ENCODE data around the gene CCS.
"Not testable (repeated sequence)": the region's sequence is repeated elsewhere in the genome, so short reads cannot be mapped to it uniquely, and the experiment has no call there.

CCS gene

GRCh38 chr11:66569076-66569475, 23.9 kb upstream of the CCS start:
- no peak for ATAC-seq
- H3K4me3 Mint-ChIP-seq: no peak overlapping the region
- H3K9me3 Mint-ChIP-seq: no peaks in the 10 kb centered on the region
- peaks cover 7% of the 10 kb centered on the region for H3K27me3 Mint-ChIP-seq
- H3K4me1 Mint-ChIP-seq: peaks cover 21% of the 10 kb centered on the region
- peak overlapping the region; percentile 72 for H3K27ac Mint-ChIP-seq
- no peaks in the 10 kb centered on the region for H3K36me3 Mint-ChIP-seq

GRCh38 chr11:66570079-66570849, 22.7 kb upstream of the CCS start:
- Mint-ChIP-seq H3K4me1 (peaks cover 21% of the 10 kb centered on the region), H3K27me3 (peaks cover 19% of the 10 kb centered on the region), H3K9me3 (no peaks in the 10 kb centered on the region), H3K27ac (no peak overlapping the region), H3K4me3 (no peak overlapping the region), H3K36me3 (no peaks in the 10 kb centered on the region)
- no peak for ATAC-seq

GRCh38 chr11:66570850-66571180, 22.2 kb upstream of the CCS start:
- Mint-ChIP-seq H3K4me3 (no peak overlapping the region), H3K27ac (no peak overlapping the region), H3K27me3 (peaks cover 24% of the 10 kb centered on the region), H3K36me3 (no peaks in the 10 kb centered on the region), H3K9me3 (no peaks in the 10 kb centered on the region), H3K4me1 (peaks cover 21% of the 10 kb centered on the region)
- no peak for ATAC-seq

- Mint-ChIP-seq H3K9me3 (peaks cover 7% of the 10 kb centered on the region), H3K36me3 (no peaks in the 10 kb centered on the region), H3K4me1 (peaks cover 7% of the 10 kb centered on the region), H3K27ac (no peak overlapping the region), H3K4me3 (no peak overlapping the region), H3K27me3 (peaks cover 17% of the 10 kb centered on the region)
- peak; percentile 74 for ATAC-seq
Observed at GRCh38 chr11:66579017-66579606, 13.9 kb upstream of the CCS start.

- no peak overlapping the region for H3K27ac Mint-ChIP-seq
- H3K4me3 Mint-ChIP-seq: no peak overlapping the region
Observed at GRCh38 chr11:66580803-66581202, 12.2 kb upstream of the CCS start.

GRCh38 chr11:66581261-66581660, 11.7 kb upstream of the CCS start:
- Mint-ChIP-seq H3K36me3 (no peaks in the 10 kb centered on the region), H3K4me3 (no peak overlapping the region), H3K9me3 (peaks cover 7% of the 10 kb centered on the region), H3K27me3 (no peaks in the 10 kb centered on the region), H3K27ac (no peak overlapping the region), H3K4me1 (peaks cover 7% of the 10 kb centered on the region)
- no peak for ATAC-seq

More at GRCh38 chr11:66580803-66581202, 12.2 kb upstream of the CCS start:
- ATAC-seq: no peak
- peaks cover 7% of the 10 kb centered on the region for H3K4me1 Mint-ChIP-seq
- no peaks in the 10 kb centered on the region for H3K27me3 Mint-ChIP-seq
- peaks cover 7% of the 10 kb centered on the region for H3K9me3 Mint-ChIP-seq
- no peaks in the 10 kb centered on the region for H3K36me3 Mint-ChIP-seq

GRCh38 chr11:66582565-66583147, 10.3 kb upstream of the CCS start:
- not testable (repeated sequence) for H3K4me1 Mint-ChIP-seq, ATAC-seq, H3K4me3 Mint-ChIP-seq, H3K9me3 Mint-ChIP-seq, H3K27ac Mint-ChIP-seq, H3K27me3 Mint-ChIP-seq, H3K36me3 Mint-ChIP-seq

- H3K9me3 Mint-ChIP-seq, H3K36me3 Mint-ChIP-seq, H3K4me3 Mint-ChIP-seq, H3K27me3 Mint-ChIP-seq, ATAC-seq, H3K4me1 Mint-ChIP-seq, H3K27ac Mint-ChIP-seq: not testable (repeated sequence)
Observed at GRCh38 chr11:66585447-66585846, 7.5 kb upstream of the CCS start.

GRCh38 chr11:66586136-66586535, 6.8 kb upstream of the CCS start:
- Mint-ChIP-seq H3K27ac (no peak overlapping the region), H3K4me1 (no peaks in the 10 kb centered on the region), H3K36me3 (no peaks in the 10 kb centered on the region), H3K27me3 (no peaks in the 10 kb centered on the region), H3K4me3 (no peak overlapping the region), H3K9me3 (peaks cover 7% of the 10 kb centered on the region)
- ATAC-seq: no peak

- H3K4me1 Mint-ChIP-seq: peaks cover 22% of the 10 kb centered on the region
- H3K4me3 Mint-ChIP-seq, H3K9me3 Mint-ChIP-seq, ATAC-seq, H3K27me3 Mint-ChIP-seq, H3K27ac Mint-ChIP-seq, H3K36me3 Mint-ChIP-seq: not testable (repeated sequence)
Observed at GRCh38 chr11:66589315-66589714, 3.7 kb upstream of the CCS start.

- Mint-ChIP-seq H3K4me1 (peaks cover 30% of the 10 kb centered on the region), H3K9me3 (no peaks in the 10 kb centered on the region), H3K36me3 (no peaks in the 10 kb centered on the region), H3K27me3 (no peaks in the 10 kb centered on the region), H3K4me3 (no peak overlapping the region), H3K27ac (no peak overlapping the region)
- ATAC-seq: no peak
Observed at GRCh38 chr11:66589996-66590675, 2.8 kb upstream of the CCS start.

- Mint-ChIP-seq H3K27ac (peak overlapping the region; percentile 97), H3K4me1 (peaks cover 40% of the 10 kb centered on the region), H3K27me3 (no peaks in the 10 kb centered on the region), H3K4me3 (no peak overlapping the region), H3K9me3 (no peaks in the 10 kb centered on the region), H3K36me3 (no peaks in the 10 kb centered on the region)
- no peak for ATAC-seq
Observed at GRCh38 chr11:66591175-66591574, 1.8 kb upstream of the CCS start.

- peak; percentile 1 for ATAC-seq
- Mint-ChIP-seq H3K4me3 (peak overlapping the region; percentile 100), H3K4me1 (peaks cover 40% of the 10 kb centered on the region), H3K9me3 (no peaks in the 10 kb centered on the region), H3K27me3 (no peaks in the 10 kb centered on the region), H3K27ac (peak overlapping the region; percentile 97), H3K36me3 (no peaks in the 10 kb centered on the region)
Observed at GRCh38 chr11:66593303-66593635, 284 bp downstream of the CCS start.

- Mint-ChIP-seq H3K4me3 (peak overlapping the region; percentile 100), H3K36me3 (no peaks in the 10 kb centered on the region), H3K27me3 (no peaks in the 10 kb centered on the region), H3K4me1 (peaks cover 40% of the 10 kb centered on the region), H3K27ac (peak overlapping the region; percentile 97), H3K9me3 (no peaks in the 10 kb centered on the region)
- ATAC-seq: no peak
Observed at GRCh38 chr11:66593650-66594049, 665 bp downstream of the CCS start.

- Mint-ChIP-seq H3K4me3 (peak overlapping the region; percentile 59), H3K36me3 (peaks cover 2% of the 10 kb centered on the region), H3K27ac (peak overlapping the region; percentile 71), H3K9me3 (no peaks in the 10 kb centered on the region), H3K27me3 (no peaks in the 10 kb centered on the region), H3K4me1 (peaks cover 44% of the 10 kb centered on the region)
- ATAC-seq: no peak
Observed at GRCh38 chr11:66595245-66595904, 2.4 kb downstream of the CCS start.

All from stimulated activated memory B cell treated with anti-CD40 and anti-IgM and Interleukin-4, amounts not matched to agents 10 μg/mL and 1 μg/mL and 100 μg/mL, for 72 hours (primary cell).